WTC11 (cell line): ENCODE results near the gene SRGAP1.

Source experiments
- ATF1 ChIP-seq: sonication (generic); formaldehyde crosslinking; IDR thresholded peaks from 2 replicates; pipeline ENCODE4 v1.8.1; 2023; ENCODE audit warnings: mild to moderate bottlenecking, moderate library complexity, missing genetic modification reagents
- ATF2 ChIP-seq: sonication (generic); formaldehyde crosslinking; IDR thresholded peaks from 2 replicates; pipeline ENCODE4 v1.8.1; 2022; ENCODE audit warnings: low read depth, missing genetic modification reagents, borderline replicate concordance
- CTCF ChIP-seq: fragments of 200-600 bp; IDR thresholded peaks from 2 replicates; pipeline ENCODE4 v1.8.0; 2022; ENCODE audit warnings: antibody characterized with exemption
- ETV6 ChIP-seq: sonication (generic); formaldehyde crosslinking; IDR thresholded peaks from 2 replicates; pipeline ENCODE4 v1.8.1; 2022; ENCODE audit warnings: mild to moderate bottlenecking, missing genetic modification reagents
- HMGXB4 ChIP-seq: sonication (generic); formaldehyde crosslinking; IDR thresholded peaks from 2 replicates; pipeline ENCODE4 v1.8.1; 2023; ENCODE audit warnings: mild to moderate bottlenecking, moderate library complexity, missing genetic modification reagents
- MAX ChIP-seq: sonication (generic); formaldehyde crosslinking; IDR thresholded peaks from 2 replicates; pipeline ENCODE4 v1.8.0; 2022; ENCODE audit warnings: mild to moderate bottlenecking, missing genetic modification reagents
- OVOL2 ChIP-seq: fragments of 250-450 bp; sonication (Bioruptor Pico); IDR thresholded peaks from 2 replicates; pipeline ENCODE4 v1.9.0; 2021; ENCODE audit warnings: mild to moderate bottlenecking, borderline replicate concordance
- PRDM15 ChIP-seq: sonication (generic); formaldehyde crosslinking; IDR thresholded peaks from 2 replicates; pipeline ENCODE4 v1.8.0; 2022; ENCODE audit warnings: missing genetic modification reagents
- TEAD1 ChIP-seq: sonication (generic); formaldehyde crosslinking; IDR thresholded peaks from 2 replicates; pipeline ENCODE4 v1.8.0; 2022; ENCODE audit warnings: mild to moderate bottlenecking, missing genetic modification reagents
- ZBTB21 ChIP-seq: sonication (generic); formaldehyde crosslinking; IDR thresholded peaks from 2 replicates; pipeline ENCODE4 v1.8.1; 2023; ENCODE audit warnings: mild to moderate bottlenecking, missing genetic modification reagents, borderline replicate concordance
- ZNF671 ChIP-seq: fragments of 250-450 bp; sonication (Bioruptor Pico); IDR thresholded peaks from 2 replicates; pipeline ENCODE4 v1.8.0; 2021; ENCODE audit warnings: mild to moderate bottlenecking
- TF ChIP-seq, protein P1 (sequence below): sonication (generic); formaldehyde crosslinking; IDR thresholded peaks from 2 replicates; pipeline ENCODE4 v1.8.1; 2023; ENCODE audit warnings: mild to moderate bottlenecking, missing genetic modification reagents, moderate library complexity
- TF ChIP-seq, protein P2 (sequence below): sonication (generic); formaldehyde crosslinking; IDR thresholded peaks from 2 replicates; pipeline ENCODE4 v1.8.1; 2023; ENCODE audit warnings: mild to moderate bottlenecking, missing genetic modification reagents

DNA sequence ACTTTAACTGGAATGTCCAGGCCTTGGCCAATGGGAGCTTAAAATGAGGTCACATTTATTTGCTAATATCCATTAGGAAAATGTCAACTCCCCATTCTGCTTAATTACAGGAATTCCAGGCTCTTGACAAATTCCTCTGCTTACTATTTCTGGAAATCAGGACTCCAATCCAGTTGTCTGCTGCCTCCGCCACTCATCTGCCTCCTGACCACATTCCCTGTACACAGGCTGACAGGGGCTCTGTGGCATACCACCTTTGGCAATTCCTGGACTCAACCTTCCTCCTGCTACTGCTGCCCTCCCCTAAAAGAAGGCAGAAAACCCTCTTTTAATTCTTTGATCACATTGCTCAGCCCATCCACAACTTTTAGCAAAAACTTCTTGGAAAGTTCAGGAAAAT, 339.7 kb downstream of the SRGAP1 start:
- TF ChIP-seq CTCF (no peak), ZBTB21 (CRISPR knock-in tag) (no peak), HMGXB4 (CRISPR knock-in tag) (no peak), OVOL2 (CRISPR knock-in tag) (no peak), ATF1 (CRISPR knock-in tag) (no peak), MAX (CRISPR knock-in tag) (no peak), PRDM15 (CRISPR knock-in tag) (no peak), ETV6 (no peak), TEAD1 (CRISPR knock-in tag) (no peak), ATF2 (CRISPR knock-in tag) (no peak), ZNF671 (CRISPR knock-in tag) (no peak)
- TF ChIP-seq, protein P1, sequence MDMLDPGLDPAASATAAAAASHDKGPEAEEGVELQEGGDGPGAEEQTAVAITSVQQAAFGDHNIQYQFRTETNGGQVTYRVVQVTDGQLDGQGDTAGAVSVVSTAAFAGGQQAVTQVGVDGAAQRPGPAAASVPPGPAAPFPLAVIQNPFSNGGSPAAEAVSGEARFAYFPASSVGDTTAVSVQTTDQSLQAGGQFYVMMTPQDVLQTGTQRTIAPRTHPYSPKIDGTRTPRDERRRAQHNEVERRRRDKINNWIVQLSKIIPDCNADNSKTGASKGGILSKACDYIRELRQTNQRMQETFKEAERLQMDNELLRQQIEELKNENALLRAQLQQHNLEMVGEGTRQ: no peak
- TF ChIP-seq, protein P2, sequence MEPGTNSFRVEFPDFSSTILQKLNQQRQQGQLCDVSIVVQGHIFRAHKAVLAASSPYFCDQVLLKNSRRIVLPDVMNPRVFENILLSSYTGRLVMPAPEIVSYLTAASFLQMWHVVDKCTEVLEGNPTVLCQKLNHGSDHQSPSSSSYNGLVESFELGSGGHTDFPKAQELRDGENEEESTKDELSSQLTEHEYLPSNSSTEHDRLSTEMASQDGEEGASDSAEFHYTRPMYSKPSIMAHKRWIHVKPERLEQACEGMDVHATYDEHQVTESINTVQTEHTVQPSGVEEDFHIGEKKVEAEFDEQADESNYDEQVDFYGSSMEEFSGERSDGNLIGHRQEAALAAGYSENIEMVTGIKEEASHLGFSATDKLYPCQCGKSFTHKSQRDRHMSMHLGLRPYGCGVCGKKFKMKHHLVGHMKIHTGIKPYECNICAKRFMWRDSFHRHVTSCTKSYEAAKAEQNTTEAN (CRISPR knock-in tag): no peak
